Activated naive CD4-positive, alpha-beta T cell treated with anti-CD3 and anti-CD28 coated beads, Interleukin-2, amount 50 U/mL, for 24 hours (primary cell): ENCODE measurements around the gene LRRK1.

Experiments
- H3K27ac Mint-ChIP-seq: one replicate; pipeline ENCODE4 v1.8.0; 2021; ENCODE audit warnings: mild to moderate bottlenecking, mixed read lengths
- H3K27me3 Mint-ChIP-seq: one replicate; pipeline ENCODE4 v1.8.0; 2021; ENCODE audit warnings: mixed read lengths
- H3K36me3 Mint-ChIP-seq: one replicate; pipeline ENCODE4 v1.8.0; 2021; ENCODE audit warnings: mixed read lengths
- H3K4me1 Mint-ChIP-seq: one replicate; pipeline ENCODE4 v1.8.0; 2021; ENCODE audit warnings: mixed read lengths
- H3K4me3 Mint-ChIP-seq: one replicate; pipeline ENCODE4 v1.8.0; 2021; ENCODE audit warnings: mild to moderate bottlenecking, mixed read lengths
- H3K9me3 Mint-ChIP-seq: one replicate; pipeline ENCODE4 v1.8.0; 2021; ENCODE audit warnings: mixed read lengths

The LRRK1 gene, protein sequence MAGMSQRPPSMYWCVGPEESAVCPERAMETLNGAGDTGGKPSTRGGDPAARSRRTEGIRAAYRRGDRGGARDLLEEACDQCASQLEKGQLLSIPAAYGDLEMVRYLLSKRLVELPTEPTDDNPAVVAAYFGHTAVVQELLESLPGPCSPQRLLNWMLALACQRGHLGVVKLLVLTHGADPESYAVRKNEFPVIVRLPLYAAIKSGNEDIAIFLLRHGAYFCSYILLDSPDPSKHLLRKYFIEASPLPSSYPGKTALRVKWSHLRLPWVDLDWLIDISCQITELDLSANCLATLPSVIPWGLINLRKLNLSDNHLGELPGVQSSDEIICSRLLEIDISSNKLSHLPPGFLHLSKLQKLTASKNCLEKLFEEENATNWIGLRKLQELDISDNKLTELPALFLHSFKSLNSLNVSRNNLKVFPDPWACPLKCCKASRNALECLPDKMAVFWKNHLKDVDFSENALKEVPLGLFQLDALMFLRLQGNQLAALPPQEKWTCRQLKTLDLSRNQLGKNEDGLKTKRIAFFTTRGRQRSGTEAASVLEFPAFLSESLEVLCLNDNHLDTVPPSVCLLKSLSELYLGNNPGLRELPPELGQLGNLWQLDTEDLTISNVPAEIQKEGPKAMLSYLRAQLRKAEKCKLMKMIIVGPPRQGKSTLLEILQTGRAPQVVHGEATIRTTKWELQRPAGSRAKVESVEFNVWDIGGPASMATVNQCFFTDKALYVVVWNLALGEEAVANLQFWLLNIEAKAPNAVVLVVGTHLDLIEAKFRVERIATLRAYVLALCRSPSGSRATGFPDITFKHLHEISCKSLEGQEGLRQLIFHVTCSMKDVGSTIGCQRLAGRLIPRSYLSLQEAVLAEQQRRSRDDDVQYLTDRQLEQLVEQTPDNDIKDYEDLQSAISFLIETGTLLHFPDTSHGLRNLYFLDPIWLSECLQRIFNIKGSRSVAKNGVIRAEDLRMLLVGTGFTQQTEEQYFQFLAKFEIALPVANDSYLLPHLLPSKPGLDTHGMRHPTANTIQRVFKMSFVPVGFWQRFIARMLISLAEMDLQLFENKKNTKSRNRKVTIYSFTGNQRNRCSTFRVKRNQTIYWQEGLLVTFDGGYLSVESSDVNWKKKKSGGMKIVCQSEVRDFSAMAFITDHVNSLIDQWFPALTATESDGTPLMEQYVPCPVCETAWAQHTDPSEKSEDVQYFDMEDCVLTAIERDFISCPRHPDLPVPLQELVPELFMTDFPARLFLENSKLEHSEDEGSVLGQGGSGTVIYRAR (N-terminal part only)

GRCh38 chr15:100918690-100919480, at the start of gene LRRK1:
LRRK1 (plus strand) TSS chr15:100919357; CDS start chr15:100924633, 5,276 bp downstream.
- H3K27me3 Mint-ChIP-seq, result peaks cover 47% of the 10 kb centered on the region
- no peak within 1 kb of the TSS for H3K27ac Mint-ChIP-seq
- H3K9me3 Mint-ChIP-seq, result no peaks in the 10 kb centered on the region
- H3K4me1 Mint-ChIP-seq, result peaks cover 16% of the 10 kb centered on the region
- H3K36me3 Mint-ChIP-seq, result no peaks in the 10 kb centered on the region
- peak within 1 kb of the TSS; percentile 86 for H3K4me3 Mint-ChIP-seq

GRCh38 chr15:100873029-100873677, 46.0 kb upstream of the LRRK1 start:
- no peaks in the 10 kb centered on the region for H3K9me3 Mint-ChIP-seq
- no peaks in the 10 kb centered on the region for H3K4me1 Mint-ChIP-seq
- peaks cover 6% of the 10 kb centered on the region for H3K27me3 Mint-ChIP-seq
- H3K4me3 Mint-ChIP-seq, result no peak overlapping the region
- H3K36me3 Mint-ChIP-seq, result no peaks in the 10 kb centered on the region
- H3K27ac Mint-ChIP-seq, result no peak overlapping the region

GRCh38 chr15:100875495-100875894, 43.7 kb upstream of the LRRK1 start:
- no peak overlapping the region for H3K27ac Mint-ChIP-seq
- H3K36me3 Mint-ChIP-seq, result no peaks in the 10 kb centered on the region
- H3K9me3 Mint-ChIP-seq, result no peaks in the 10 kb centered on the region
- no peak overlapping the region for H3K4me3 Mint-ChIP-seq
- H3K27me3 Mint-ChIP-seq, result peaks cover 14% of the 10 kb centered on the region
- peaks cover 6% of the 10 kb centered on the region for H3K4me1 Mint-ChIP-seq

DNA sequence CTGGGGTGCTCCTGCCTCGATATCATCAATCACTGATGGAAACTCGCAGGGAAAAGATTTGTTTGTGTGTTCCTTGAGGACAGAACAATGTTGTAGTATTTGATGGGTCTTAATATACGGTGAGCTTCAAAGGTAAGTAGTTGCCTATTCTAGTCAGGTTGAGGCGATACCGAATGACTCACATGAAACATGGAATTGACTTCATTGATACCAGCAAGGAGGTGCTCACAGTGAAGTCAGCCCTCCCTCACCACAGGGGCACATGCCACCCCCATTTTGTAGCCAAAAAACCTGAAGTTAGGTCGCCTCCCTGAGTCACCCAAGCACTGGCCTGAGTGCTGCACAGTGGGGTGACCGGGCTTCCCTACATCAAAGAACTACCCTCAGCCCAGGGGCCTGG, 43.2 kb upstream of the LRRK1 start:
- Mint-ChIP-seq H3K36me3 (no peaks in the 10 kb centered on the region), H3K4me1 (peaks cover 8% of the 10 kb centered on the region), H3K27me3 (peaks cover 18% of the 10 kb centered on the region), H3K27ac (no peak overlapping the region), H3K4me3 (no peak overlapping the region), H3K9me3 (no peaks in the 10 kb centered on the region)

GRCh38 chr15:100877551-100877950, 41.6 kb upstream of the LRRK1 start:
- Mint-ChIP-seq H3K36me3 (no peaks in the 10 kb centered on the region), H3K4me3 (no peak overlapping the region)

DNA sequence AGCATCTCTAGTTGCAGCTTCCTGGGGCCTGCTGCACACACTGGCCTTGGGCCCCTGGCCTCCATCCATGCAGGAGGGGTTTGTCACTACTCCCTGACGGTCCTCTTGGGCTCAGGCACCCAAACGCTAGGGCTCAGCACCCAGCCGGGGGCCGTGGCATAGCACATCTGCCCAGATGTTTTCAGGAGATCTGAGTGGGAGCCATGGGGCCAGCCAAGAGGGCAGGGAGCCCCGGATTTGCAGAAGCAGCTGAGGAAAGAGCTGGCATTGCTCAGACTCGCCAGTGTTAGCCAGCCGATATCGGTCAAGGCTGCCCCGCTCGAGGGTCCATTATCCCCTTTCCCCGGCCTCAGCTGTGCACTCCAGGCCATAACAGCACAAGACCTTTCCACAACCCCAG, 41.0 kb upstream of the LRRK1 start:
- Mint-ChIP-seq H3K4me3 (peak overlapping the region; percentile 67), H3K4me1 (peaks cover 8% of the 10 kb centered on the region), H3K27me3 (peaks cover 33% of the 10 kb centered on the region), H3K27ac (no peak overlapping the region), H3K36me3 (no peaks in the 10 kb centered on the region), H3K9me3 (no peaks in the 10 kb centered on the region)

More at GRCh38 chr15:100877551-100877950, 41.6 kb upstream of the LRRK1 start:
- Mint-ChIP-seq H3K27me3 (peaks cover 28% of the 10 kb centered on the region), H3K27ac (no peak overlapping the region), H3K4me1 (peaks cover 8% of the 10 kb centered on the region), H3K9me3 (no peaks in the 10 kb centered on the region)

DNA sequence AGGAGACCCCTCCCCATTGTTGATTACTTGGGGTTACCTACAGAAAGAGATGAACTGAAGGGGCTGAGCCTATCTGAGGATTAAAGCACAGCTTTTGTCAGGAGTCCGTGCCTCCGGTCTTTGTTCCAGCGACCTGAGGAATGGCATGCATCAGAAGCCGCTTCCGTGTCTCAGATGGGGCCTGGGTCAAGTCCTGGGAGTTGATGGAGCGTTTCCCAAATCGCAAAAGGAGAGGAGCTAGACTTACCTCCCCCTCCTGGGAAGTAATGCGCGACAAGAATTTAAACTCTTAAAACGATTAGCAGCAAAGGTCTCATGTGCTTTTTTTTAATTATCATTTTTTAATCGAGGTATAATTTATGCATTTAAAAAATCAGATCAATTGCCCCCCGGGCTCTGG, 40.5 kb upstream of the LRRK1 start:
- peaks cover 8% of the 10 kb centered on the region for H3K4me1 Mint-ChIP-seq
- peaks cover 37% of the 10 kb centered on the region for H3K27me3 Mint-ChIP-seq
- no peak overlapping the region for H3K27ac Mint-ChIP-seq
- no peaks in the 10 kb centered on the region for H3K9me3 Mint-ChIP-seq
- no peaks in the 10 kb centered on the region for H3K36me3 Mint-ChIP-seq
- peak overlapping the region; percentile 67 for H3K4me3 Mint-ChIP-seq

- Mint-ChIP-seq H3K36me3 (no peaks in the 10 kb centered on the region), H3K4me1 (peaks cover 8% of the 10 kb centered on the region), H3K9me3 (no peaks in the 10 kb centered on the region), H3K27ac (no peak overlapping the region), H3K27me3 (peaks cover 37% of the 10 kb centered on the region), H3K4me3 (peak overlapping the region; percentile 67)
Observed at GRCh38 chr15:100879061-100879463, 40.1 kb upstream of the LRRK1 start.

GRCh38 chr15:100879464-100880138, 39.6 kb upstream of the LRRK1 start, which contains the start of gene ALDH1A3:
ALDH1A3 (plus strand) TSS chr15:100879831; CDS start chr15:100879908, 77 bp downstream.
- no peaks in the 10 kb centered on the region for H3K9me3 Mint-ChIP-seq

DNA sequence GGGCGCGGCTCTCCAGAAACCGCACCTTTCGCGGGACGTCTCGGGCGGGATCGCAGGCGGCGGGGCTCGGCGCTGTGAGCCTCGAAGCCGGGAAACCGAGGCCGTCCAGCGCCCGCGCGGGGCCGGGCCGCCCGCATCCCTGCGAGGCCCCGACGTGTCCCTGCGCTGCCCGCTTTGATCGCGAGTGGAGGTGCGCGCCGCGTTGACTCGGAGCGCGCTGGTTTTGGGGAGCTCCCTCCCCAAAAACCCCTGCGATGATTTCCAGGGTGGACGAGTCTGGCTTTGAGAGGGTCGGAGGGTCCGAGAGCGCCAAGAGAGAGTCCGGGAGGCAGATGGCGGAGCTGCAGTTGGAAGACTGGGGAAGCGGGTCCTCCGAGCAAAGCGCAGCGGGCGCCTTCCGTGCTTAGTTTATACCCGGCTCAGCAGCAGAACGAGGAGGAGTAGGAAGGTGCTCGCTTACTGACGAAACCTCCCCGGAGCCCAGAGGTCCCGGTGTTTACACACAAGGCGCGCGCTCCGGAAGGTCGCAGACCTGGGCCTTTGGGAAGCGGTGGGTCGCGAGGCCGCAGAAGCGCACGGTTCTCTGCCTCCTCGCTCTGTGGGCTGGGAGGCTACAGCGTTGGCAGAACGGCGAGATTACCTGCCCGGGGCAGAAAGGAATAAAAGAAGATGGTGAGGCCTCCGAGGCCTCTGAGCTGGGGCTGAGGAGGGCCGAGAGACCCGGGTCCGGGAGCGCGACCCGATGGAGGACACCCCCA, 38.8 kb upstream of the LRRK1 start:
- Mint-ChIP-seq H3K27ac (no peak overlapping the region), H3K4me3 (peak overlapping the region; percentile 15), H3K4me1 (peaks cover 8% of the 10 kb centered on the region), H3K27me3 (peaks cover 44% of the 10 kb centered on the region), H3K36me3 (no peaks in the 10 kb centered on the region), H3K9me3 (no peaks in the 10 kb centered on the region)

More at GRCh38 chr15:100879464-100880138, 39.6 kb upstream of the LRRK1 start, which contains the start of gene ALDH1A3:
- Mint-ChIP-seq H3K27ac (no peak within 1 kb of the TSS), H3K4me3 (peak within 1 kb of the TSS; percentile 67), H3K36me3 (no peaks in the 10 kb centered on the region), H3K4me1 (peaks cover 8% of the 10 kb centered on the region), H3K27me3 (peaks cover 39% of the 10 kb centered on the region)

DNA sequence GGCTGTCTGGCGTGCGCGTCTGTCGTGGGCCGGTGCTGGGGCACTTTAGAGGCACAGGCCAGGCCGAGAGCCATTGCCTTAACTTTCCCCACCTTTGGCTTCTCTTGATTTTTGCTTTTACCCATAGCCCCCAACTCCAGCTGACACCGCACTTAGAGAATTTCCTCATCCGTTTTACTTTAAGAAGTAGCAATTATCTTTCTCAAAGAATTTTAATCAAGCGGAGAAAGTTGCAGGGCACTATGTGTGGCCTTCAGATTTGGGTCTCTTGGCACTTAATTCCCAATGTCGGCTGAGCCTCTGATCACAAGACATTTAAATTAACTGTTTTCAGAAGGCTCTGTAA, 38.3 kb upstream of the LRRK1 start:
- no peak overlapping the region for H3K27ac Mint-ChIP-seq
- H3K4me1 Mint-ChIP-seq, result peaks cover 8% of the 10 kb centered on the region
- H3K9me3 Mint-ChIP-seq, result no peaks in the 10 kb centered on the region
- no peaks in the 10 kb centered on the region for H3K36me3 Mint-ChIP-seq
- peaks cover 48% of the 10 kb centered on the region for H3K27me3 Mint-ChIP-seq
- peak overlapping the region; percentile 49 for H3K4me3 Mint-ChIP-seq

GRCh38 chr15:100881573-100882336, 37.4 kb upstream of the LRRK1 start:
- Mint-ChIP-seq H3K4me3 (no peak overlapping the region), H3K9me3 (no peaks in the 10 kb centered on the region), H3K4me1 (peaks cover 8% of the 10 kb centered on the region), H3K27me3 (peaks cover 49% of the 10 kb centered on the region), H3K27ac (no peak overlapping the region), H3K36me3 (no peaks in the 10 kb centered on the region)

DNA sequence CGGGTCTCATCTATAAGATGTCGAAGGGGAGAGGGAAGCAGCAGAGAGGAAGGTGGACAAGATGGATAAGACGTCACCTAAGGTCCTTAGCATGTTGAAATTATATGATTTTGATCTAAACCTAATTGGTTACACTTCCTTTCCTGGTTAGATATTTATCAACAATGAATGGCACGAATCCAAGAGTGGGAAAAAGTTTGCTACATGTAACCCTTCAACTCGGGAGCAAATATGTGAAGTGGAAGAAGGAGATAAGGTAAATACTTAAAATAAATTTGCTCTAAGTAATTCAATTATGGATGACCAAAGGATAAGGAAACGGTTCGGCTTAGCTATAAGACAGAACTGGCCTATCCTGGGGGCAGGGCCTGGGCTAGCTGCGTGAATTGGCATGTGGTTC, 34.0 kb upstream of the LRRK1 start:
- Mint-ChIP-seq H3K27me3 (peaks cover 44% of the 10 kb centered on the region), H3K4me3 (no peak overlapping the region), H3K4me1 (peaks cover 3% of the 10 kb centered on the region), H3K9me3 (no peaks in the 10 kb centered on the region), H3K27ac (no peak overlapping the region), H3K36me3 (no peaks in the 10 kb centered on the region)
